Measurements from ENCODE around the gene NOD2. TPM values are rescaled to one million over a fixed set of nuclear protein-coding genes. Genes with fewer than 3 reads are reported as not detected.

NOD2 gene
- total RNA-seq, 1 experiment from 2014 or later = not detected

DNA sequence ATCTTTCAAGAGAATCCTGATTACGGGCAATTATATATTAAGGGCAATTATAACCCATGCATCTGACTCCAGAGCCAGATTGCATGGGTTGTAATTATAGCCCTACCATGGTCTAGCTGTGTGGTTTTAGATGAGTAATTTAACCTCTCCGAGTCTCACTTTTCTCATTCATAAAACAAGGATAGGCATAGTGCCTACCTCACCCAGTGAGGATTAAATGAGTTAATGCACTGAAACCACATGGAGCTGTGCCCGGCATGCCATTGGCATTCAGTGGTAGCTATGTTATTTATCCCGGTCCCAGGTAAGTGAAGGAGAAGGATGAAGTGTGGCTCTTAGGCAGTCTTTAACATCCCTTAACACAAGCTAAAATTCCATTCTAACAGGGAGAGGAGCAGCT, 18.6 kb upstream of the NOD2 start:
- H3K4me3 ChIP-seq (ENCODE audit: low read length) = no peak overlapping the region
- H4K20me1 ChIP-seq (ENCODE audit: insufficient read depth, low read depth, low read length) = no peaks in the 10 kb centered on the region
- no peak overlapping the region for H3K27ac ChIP-seq (ENCODE audit: low read length)
- H3K79me2 ChIP-seq (ENCODE audit: low read length) = no peaks in the 10 kb centered on the region
- H3K27me3 ChIP-seq (ENCODE audit: low read length) = no peaks in the 10 kb centered on the region
- no peak overlapping the region for H3K4me2 ChIP-seq (ENCODE audit: low read depth, low read length, poor library complexity, severe bottlenecking)
- peaks cover 17% of the 10 kb centered on the region for H3K9me3 ChIP-seq (ENCODE audit: low read length)
- H3K36me3 ChIP-seq (ENCODE audit: insufficient read depth, low read length) = peaks cover 13% of the 10 kb centered on the region
- no peak overlapping the region for H3K9ac ChIP-seq (ENCODE audit: low read length)
- H3K9me2 ChIP-seq (replicated peaks; ENCODE audit: insufficient read depth, low read length) = no peaks in the 10 kb centered on the region
- DNase-seq = no peak
- no peak overlapping the region for H2AFZ ChIP-seq (ENCODE audit: low read length)
- H3K4me1 ChIP-seq (ENCODE audit: low read length) = no peaks in the 10 kb centered on the region

GRCh38 chr16:50675686-50676610, 17.5 kb upstream of the NOD2 start:
- Histone ChIP-seq H3K36me3 (ENCODE audit: insufficient read depth, low read length) (peaks cover 13% of the 10 kb centered on the region), H4K20me1 (ENCODE audit: insufficient read depth, low read depth, low read length) (no peaks in the 10 kb centered on the region), H3K9me2 (replicated peaks; ENCODE audit: insufficient read depth, low read length) (no peaks in the 10 kb centered on the region), H3K27me3 (ENCODE audit: low read length) (no peaks in the 10 kb centered on the region), H2AFZ (ENCODE audit: low read length) (no peak overlapping the region), H3K4me2 (ENCODE audit: low read depth, low read length, poor library complexity, severe bottlenecking) (no peak overlapping the region), H3K79me2 (ENCODE audit: low read length) (peaks cover 4% of the 10 kb centered on the region; the same call in 1 of the 2 replicates), H3K4me3 (ENCODE audit: low read length) (no peak overlapping the region), H3K9ac (ENCODE audit: low read length) (no peak overlapping the region), H3K27ac (ENCODE audit: low read length) (no peak overlapping the region), H3K4me1 (ENCODE audit: low read length) (peaks cover 8% of the 10 kb centered on the region), H3K9me3 (ENCODE audit: low read length) (peaks cover 17% of the 10 kb centered on the region)
- DNase-seq = no peak

GRCh38 chr16:50676684-50677225, 16.7 kb upstream of the NOD2 start:
- DNase-seq = no peak
- H3K9ac ChIP-seq (ENCODE audit: low read length) = no peak overlapping the region
- no peaks in the 10 kb centered on the region for H4K20me1 ChIP-seq (ENCODE audit: insufficient read depth, low read depth, low read length)
- peaks cover 10% of the 10 kb centered on the region for H3K9me3 ChIP-seq (ENCODE audit: low read length)
- H3K79me2 ChIP-seq (ENCODE audit: low read length) = peaks cover 4% of the 10 kb centered on the region; the same call in 1 of the 2 replicates
- H3K4me1 ChIP-seq (ENCODE audit: low read length) = peaks cover 13% of the 10 kb centered on the region
- no peak overlapping the region for H2AFZ ChIP-seq (ENCODE audit: low read length)
- peaks cover 13% of the 10 kb centered on the region for H3K36me3 ChIP-seq (ENCODE audit: insufficient read depth, low read length)
- H3K27ac ChIP-seq (ENCODE audit: low read length) = no peak overlapping the region
- no peak overlapping the region for H3K4me3 ChIP-seq (ENCODE audit: low read length)
- H3K9me2 ChIP-seq (replicated peaks; ENCODE audit: insufficient read depth, low read length) = no peaks in the 10 kb centered on the region
- no peak overlapping the region for H3K4me2 ChIP-seq (ENCODE audit: low read depth, low read length, poor library complexity, severe bottlenecking)
- H3K27me3 ChIP-seq (ENCODE audit: low read length) = no peaks in the 10 kb centered on the region

GRCh38 chr16:50677351-50677750, 16.1 kb upstream of the NOD2 start:
- Histone ChIP-seq H3K9me3 (ENCODE audit: low read length) (peaks cover 5% of the 10 kb centered on the region), H3K9ac (ENCODE audit: low read length) (no peak overlapping the region), H3K4me3 (ENCODE audit: low read length) (no peak overlapping the region), H3K36me3 (ENCODE audit: insufficient read depth, low read length) (peaks cover 10% of the 10 kb centered on the region; the same call in 1 of the 2 replicates), H3K27me3 (ENCODE audit: low read length) (no peaks in the 10 kb centered on the region), H4K20me1 (ENCODE audit: insufficient read depth, low read depth, low read length) (no peaks in the 10 kb centered on the region), H2AFZ (ENCODE audit: low read length) (no peak overlapping the region), H3K27ac (ENCODE audit: low read length) (no peak overlapping the region), H3K9me2 (replicated peaks; ENCODE audit: insufficient read depth, low read length) (no peaks in the 10 kb centered on the region), H3K4me2 (ENCODE audit: low read depth, low read length, poor library complexity, severe bottlenecking) (no peak overlapping the region), H3K4me1 (ENCODE audit: low read length) (peaks cover 13% of the 10 kb centered on the region), H3K79me2 (ENCODE audit: low read length) (peaks cover 4% of the 10 kb centered on the region; the same call in 1 of the 2 replicates)
- DNase-seq = no peak

- no peak overlapping the region for H3K4me3 ChIP-seq (ENCODE audit: low read length)
- peaks cover 10% of the 10 kb centered on the region; the same call in 1 of the 2 replicates for H3K36me3 ChIP-seq (ENCODE audit: insufficient read depth, low read length)
- no peaks in the 10 kb centered on the region for H4K20me1 ChIP-seq (ENCODE audit: insufficient read depth, low read depth, low read length)
- no peaks in the 10 kb centered on the region for H3K27me3 ChIP-seq (ENCODE audit: low read length)
- peaks cover 4% of the 10 kb centered on the region; the same call in 1 of the 2 replicates for H3K79me2 ChIP-seq (ENCODE audit: low read length)
- DNase-seq = no peak
- H2AFZ ChIP-seq (ENCODE audit: low read length) = no peak overlapping the region
- H3K9ac ChIP-seq (ENCODE audit: low read length) = no peak overlapping the region
- no peaks in the 10 kb centered on the region for H3K9me2 ChIP-seq (replicated peaks; ENCODE audit: insufficient read depth, low read length)
- H3K4me2 ChIP-seq (ENCODE audit: low read depth, low read length, poor library complexity, severe bottlenecking) = no peak overlapping the region
- H3K9me3 ChIP-seq (ENCODE audit: low read length) = no peaks in the 10 kb centered on the region
- peaks cover 13% of the 10 kb centered on the region for H3K4me1 ChIP-seq (ENCODE audit: low read length)
- H3K27ac ChIP-seq (ENCODE audit: low read length) = no peak overlapping the region
Measured at GRCh38 chr16:50678531-50678930, 14.9 kb upstream of the NOD2 start.

DNA sequence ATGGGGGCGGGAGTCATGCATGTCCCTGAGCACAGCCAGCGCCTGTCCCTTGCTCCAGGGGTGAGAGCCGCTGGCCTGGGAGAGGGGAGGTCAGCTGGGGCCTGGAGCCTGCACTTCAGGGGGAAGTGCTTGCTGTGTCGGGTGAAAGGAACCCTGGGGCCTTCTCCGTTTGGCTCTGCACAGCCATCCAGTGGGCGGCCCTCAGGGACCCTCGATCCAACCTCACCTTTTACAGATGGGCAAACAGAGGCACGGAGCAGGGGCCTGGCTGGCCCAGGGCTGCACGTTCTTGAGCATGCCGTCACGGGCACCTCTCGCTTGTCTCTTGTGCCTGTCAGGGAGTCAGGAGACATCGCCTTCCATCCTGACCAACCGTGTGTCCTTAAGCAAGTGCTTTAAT, 14.1 kb upstream of the NOD2 start:
- H3K4me3 ChIP-seq (ENCODE audit: low read length) = no peak overlapping the region
- no peak overlapping the region for H3K4me2 ChIP-seq (ENCODE audit: low read depth, low read length, poor library complexity, severe bottlenecking)
- no peaks in the 10 kb centered on the region for H3K9me2 ChIP-seq (replicated peaks; ENCODE audit: insufficient read depth, low read length)
- peaks cover 13% of the 10 kb centered on the region for H3K4me1 ChIP-seq (ENCODE audit: low read length)
- H3K36me3 ChIP-seq (ENCODE audit: insufficient read depth, low read length) = peaks cover 6% of the 10 kb centered on the region; the same call in 1 of the 2 replicates
- H3K27me3 ChIP-seq (ENCODE audit: low read length) = no peaks in the 10 kb centered on the region
- DNase-seq = no peak
- H2AFZ ChIP-seq (ENCODE audit: low read length) = no peak overlapping the region
- no peak overlapping the region for H3K27ac ChIP-seq (ENCODE audit: low read length)
- H3K9ac ChIP-seq (ENCODE audit: low read length) = no peak overlapping the region
- no peaks in the 10 kb centered on the region for H3K9me3 ChIP-seq (ENCODE audit: low read length)
- H4K20me1 ChIP-seq (ENCODE audit: insufficient read depth, low read depth, low read length) = no peaks in the 10 kb centered on the region
- H3K79me2 ChIP-seq (ENCODE audit: low read length) = peaks cover 4% of the 10 kb centered on the region; the same call in 1 of the 2 replicates

- Histone ChIP-seq H3K9ac (ENCODE audit: low read length) (peak overlapping the region; percentile 75), H3K27ac (ENCODE audit: low read length) (no peak overlapping the region), H3K79me2 (ENCODE audit: low read length) (peaks cover 4% of the 10 kb centered on the region; the same call in 1 of the 2 replicates), H2AFZ (ENCODE audit: low read length) (no peak overlapping the region), H3K4me2 (ENCODE audit: low read depth, low read length, poor library complexity, severe bottlenecking) (peak overlapping the region; percentile 81), H3K4me3 (ENCODE audit: low read length) (peak overlapping the region; percentile 74; the same call in 1 of the 2 replicates), H3K27me3 (ENCODE audit: low read length) (no peaks in the 10 kb centered on the region), H3K9me3 (ENCODE audit: low read length) (no peaks in the 10 kb centered on the region), H3K9me2 (replicated peaks; ENCODE audit: insufficient read depth, low read length) (no peaks in the 10 kb centered on the region), H3K4me1 (ENCODE audit: low read length) (peaks cover 13% of the 10 kb centered on the region), H3K36me3 (ENCODE audit: insufficient read depth, low read length) (no peaks in the 10 kb centered on the region), H4K20me1 (ENCODE audit: insufficient read depth, low read depth, low read length) (no peaks in the 10 kb centered on the region)
- DNase-seq = no peak
Measured at GRCh38 chr16:50679676-50680555, 13.5 kb upstream of the NOD2 start.
